Measurements from ENCODE around the gene UBTD2. TPM values are rescaled to one million over a fixed set of nuclear protein-coding genes. Genes with fewer than 3 reads are reported as not detected.

UBTD2 gene
- total and polyA plus RNA-seq, 2 donors (not counting 1 experiment from before 2014, with no cell fraction given): 1.4 to 9.2 TPM

GRCh38 chr5:172321593-172321992, 38.0 kb upstream of the UBTD2 start:
- Histone ChIP-seq H3K36me3 (replicated peaks in 1 of 2; ENCODE audit: control extremely low read depth in 1 of 2, control insufficient read depth in 1 of 2, extremely low read depth in 1 of 2, insufficient read depth in 2 of 2, low read length in 1 of 2) (no peaks in the 10 kb centered on the region), H2AFZ (ENCODE audit: insufficient read depth, low read depth, low read length, poor library complexity, severe bottlenecking) (no peak overlapping the region), H3K4me3 (ENCODE audit: control extremely low read depth in 1 of 5, extremely low read depth in 1 of 5, insufficient read depth in 1 of 5, low read depth in 2 of 5, low read length in 4 of 5) (no peak overlapping the region), H3K4me1 (ENCODE audit: control insufficient read depth in 2 of 2, insufficient read depth in 2 of 2, low read length in 2 of 2) (peaks cover 0 to 5% of the 10 kb centered on the region in 2 donors), H3K27me3 (replicated peaks in 1 of 4; ENCODE audit: control extremely low read depth in 1 of 4, control insufficient read depth in 3 of 4, insufficient read depth in 4 of 4, low read length in 3 of 4) (no peaks in the 10 kb centered on the region), H3K27ac (ENCODE audit: low read length in 2 of 2) (no peak overlapping the region), H3K9me3 (ENCODE audit: control extremely low read depth in 1 of 3, control insufficient read depth in 2 of 3, insufficient read depth in 1 of 3, low read length in 2 of 3) (no peaks in the 10 kb centered on the region), H4K20me1 (ENCODE audit: control insufficient read depth, insufficient read depth, low read length, poor library complexity, severe bottlenecking) (no peaks in the 10 kb centered on the region), H3K4me2 (replicated peaks; ENCODE audit: low read depth, low read length, poor library complexity, severe bottlenecking) (no peak overlapping the region), H3K9ac (ENCODE audit: low read length) (no peak overlapping the region), H3K79me2 (ENCODE audit: control insufficient read depth, insufficient read depth, low read length) (no peaks in the 10 kb centered on the region)
- intact Hi-C loops (cut with micrococcal nuclease): no loop called here
- ChIA-PET CTCF (no interaction called here), POLR2A (no interaction called here)
- H3K27me3 Mint-ChIP-seq: no peaks in the 10 kb centered on the region
- DNase-seq: no peak
- H3K4me3 Mint-ChIP-seq: no peak overlapping the region
- no peak overlapping the region for H3K27ac Mint-ChIP-seq
- no peak for ATAC-seq (ENCODE audit: low read depth)
- TF ChIP-seq CTCF (IDR thresholded peaks at IDR 0.05) (no peak), EZH2 (IDR thresholded peaks at IDR 0.05; ENCODE audit: borderline replicate concordance, insufficient read depth, low read depth, low read length, poor library complexity, severe bottlenecking) (no peak)
- H3K4me1 Mint-ChIP-seq: peaks cover 20% of the 10 kb centered on the region
- no peaks in the 10 kb centered on the region for H3K9me3 Mint-ChIP-seq (ENCODE audit: insufficient read depth)

- Histone ChIP-seq H2AFZ (ENCODE audit: insufficient read depth, low read depth, low read length, poor library complexity, severe bottlenecking) (no peak overlapping the region), H3K36me3 (replicated peaks in 1 of 2; ENCODE audit: control extremely low read depth in 1 of 2, control insufficient read depth in 1 of 2, extremely low read depth in 1 of 2, insufficient read depth in 2 of 2, low read length in 1 of 2) (no peaks in the 10 kb centered on the region), H4K20me1 (ENCODE audit: control insufficient read depth, insufficient read depth, low read length, poor library complexity, severe bottlenecking) (no peaks in the 10 kb centered on the region), H3K27me3 (replicated peaks in 1 of 4; ENCODE audit: control extremely low read depth in 1 of 4, control insufficient read depth in 3 of 4, insufficient read depth in 4 of 4, low read length in 3 of 4) (no peaks in the 10 kb centered on the region), H3K27ac (ENCODE audit: low read length in 2 of 2) (no peak overlapping the region), H3K9me3 (ENCODE audit: control extremely low read depth in 1 of 3, control insufficient read depth in 2 of 3, insufficient read depth in 1 of 3, low read length in 2 of 3) (no peaks in the 10 kb centered on the region), H3K9ac (ENCODE audit: low read length) (no peak overlapping the region), H3K4me3 (ENCODE audit: control extremely low read depth in 1 of 5, extremely low read depth in 1 of 5, insufficient read depth in 1 of 5, low read depth in 2 of 5, low read length in 4 of 5) (no peak overlapping the region), H3K4me2 (replicated peaks; ENCODE audit: low read depth, low read length, poor library complexity, severe bottlenecking) (no peak overlapping the region), H3K4me1 (ENCODE audit: control insufficient read depth in 2 of 2, insufficient read depth in 2 of 2, low read length in 2 of 2) (peaks cover 0 to 5% of the 10 kb centered on the region in 2 donors), H3K79me2 (ENCODE audit: control insufficient read depth, insufficient read depth, low read length) (no peaks in the 10 kb centered on the region)
- no peaks in the 10 kb centered on the region for H3K9me3 Mint-ChIP-seq (ENCODE audit: insufficient read depth)
- POLR2A ChIA-PET: no interaction called here
- DNase-seq: no peak
- H3K27ac Mint-ChIP-seq: no peak overlapping the region
- WGBS (ENCODE audit: insufficient coverage): 100% methylated on average over 2 of the region's 4 CpGs
- intact Hi-C loops (cut with micrococcal nuclease): no loop called here
- no peak for TF ChIP-seq CTCF (IDR thresholded peaks at IDR 0.05)
- TF ChIP-seq EZH2 (IDR thresholded peaks at IDR 0.05; ENCODE audit: borderline replicate concordance, insufficient read depth, low read depth, low read length, poor library complexity, severe bottlenecking): no peak
- H3K4me1 Mint-ChIP-seq: peaks cover 20% of the 10 kb centered on the region
- ATAC-seq (ENCODE audit: low read depth): no peak
- H3K4me3 Mint-ChIP-seq: no peak overlapping the region
- CTCF ChIA-PET: no interaction called here
- H3K27me3 Mint-ChIP-seq: no peaks in the 10 kb centered on the region
These were observed 36.3 kb upstream of the UBTD2 start for GRCh38 chr5:172319708-172320441.

Data from B cell (primary cell).